ENCODE data around the gene ATAD2B.

Gene ATAD2B

GRCh38 chr2:23838996-23839395 lies 87.9 kb downstream of the ATAD2B start:
- Histone ChIP-seq H3K27ac (no peak overlapping the region), H3K79me2 (ENCODE audit: insufficient read depth, low read depth) (no peaks in the 10 kb centered on the region)
- no peak for TF ChIP-seq CTCF (conservative IDR thresholded peaks at IDR 0.05; ENCODE audit: low read depth, low read length)

GRCh38 chr2:23838581-23838980 lies 88.3 kb downstream of the ATAD2B start:
- no peak overlapping the region for H3K4me2 ChIP-seq
- H3K27ac ChIP-seq = no peak overlapping the region
- no peaks in the 10 kb centered on the region for H3K36me3 ChIP-seq (ENCODE audit: insufficient read depth)
- H2AFZ ChIP-seq (ENCODE audit: low read depth) = no peak overlapping the region
- H4K20me1 ChIP-seq (ENCODE audit: insufficient read depth) = no peaks in the 10 kb centered on the region
- no peak overlapping the region for H3K4me3 ChIP-seq (IDR thresholded peaks at IDR 0.05; ENCODE audit: insufficient read depth, low read depth, low read length)
- H3K4me1 ChIP-seq (ENCODE audit: low read depth, poor library complexity, severe bottlenecking) = no peaks in the 10 kb centered on the region
- no peaks in the 10 kb centered on the region for H3K79me2 ChIP-seq (ENCODE audit: insufficient read depth, low read depth)
- no peaks in the 10 kb centered on the region for H3K27me3 ChIP-seq (ENCODE audit: insufficient read depth, low read depth)
- TF ChIP-seq CTCF (conservative IDR thresholded peaks at IDR 0.05; ENCODE audit: low read depth, low read length) = no peak
- H3K9ac ChIP-seq = no peak overlapping the region

More at GRCh38 chr2:23838996-23839395, 87.9 kb downstream of the ATAD2B start:
- H3K9ac ChIP-seq = no peak overlapping the region
- H3K4me3 ChIP-seq (IDR thresholded peaks at IDR 0.05; ENCODE audit: insufficient read depth, low read depth, low read length) = no peak overlapping the region
- no peaks in the 10 kb centered on the region for H3K4me1 ChIP-seq (ENCODE audit: low read depth, poor library complexity, severe bottlenecking)
- H3K4me2 ChIP-seq = no peak overlapping the region
- H3K36me3 ChIP-seq (ENCODE audit: insufficient read depth) = no peaks in the 10 kb centered on the region
- no peaks in the 10 kb centered on the region for H3K27me3 ChIP-seq (ENCODE audit: insufficient read depth, low read depth)
- H2AFZ ChIP-seq (ENCODE audit: low read depth) = no peak overlapping the region
- H4K20me1 ChIP-seq (ENCODE audit: insufficient read depth) = no peaks in the 10 kb centered on the region

- Histone ChIP-seq H2AFZ (ENCODE audit: low read depth) (no peak overlapping the region), H3K4me3 (IDR thresholded peaks at IDR 0.05; ENCODE audit: insufficient read depth, low read depth, low read length) (no peak overlapping the region), H3K27ac (no peak overlapping the region), H3K79me2 (ENCODE audit: insufficient read depth, low read depth) (no peaks in the 10 kb centered on the region), H3K9ac (no peak overlapping the region), H3K4me1 (ENCODE audit: low read depth, poor library complexity, severe bottlenecking) (no peaks in the 10 kb centered on the region), H3K27me3 (ENCODE audit: insufficient read depth, low read depth) (no peaks in the 10 kb centered on the region), H4K20me1 (ENCODE audit: insufficient read depth) (no peaks in the 10 kb centered on the region), H3K4me2 (no peak overlapping the region), H3K36me3 (ENCODE audit: insufficient read depth) (no peaks in the 10 kb centered on the region)
- no peak for TF ChIP-seq CTCF (conservative IDR thresholded peaks at IDR 0.05; ENCODE audit: low read depth, low read length)
These were observed 89.1 kb downstream of the ATAD2B start for GRCh38 chr2:23837871-23838270.

GRCh38 chr2:23836971-23837565 lies 89.9 kb downstream of the ATAD2B start:
- Histone ChIP-seq H3K27ac (no peak overlapping the region), H4K20me1 (ENCODE audit: insufficient read depth) (no peaks in the 10 kb centered on the region), H2AFZ (ENCODE audit: low read depth) (no peak overlapping the region), H3K4me1 (ENCODE audit: low read depth, poor library complexity, severe bottlenecking) (no peaks in the 10 kb centered on the region), H3K79me2 (ENCODE audit: insufficient read depth, low read depth) (no peaks in the 10 kb centered on the region), H3K36me3 (ENCODE audit: insufficient read depth) (no peaks in the 10 kb centered on the region), H3K4me3 (IDR thresholded peaks at IDR 0.05; ENCODE audit: insufficient read depth, low read depth, low read length) (no peak overlapping the region), H3K4me2 (no peak overlapping the region), H3K9ac (no peak overlapping the region), H3K27me3 (ENCODE audit: insufficient read depth, low read depth) (no peaks in the 10 kb centered on the region)
- TF ChIP-seq CTCF (conservative IDR thresholded peaks at IDR 0.05; ENCODE audit: low read depth, low read length) = no peak
